GM18951 (cell line): Measurements from ENCODE around the gene DCAF10.

ENCODE experiments used
- POLR2A ChIP-seq: IDR thresholded peaks from 4 replicates; pipeline ENCODE4 v1.6.1; 2011; ENCODE audit warnings: mild to moderate bottlenecking; ENCODE audit not compliant: insufficient read length, insufficient read depth; ENCODE audit errors: extremely low read depth
- in situ Hi-C: fragments of 300-500 bp; cut with MboI; formaldehyde crosslinking; loops from one replicate; pipeline ENCODE4 v1.12.0; 2022; ENCODE audit warnings: low sequenced_read_pairs, mixed read lengths, inconsistent platforms; ENCODE audit not compliant: unreplicated experiment

Gene DCAF10

GRCh38 chr9:37913480-37914153, 113.0 kb downstream of the DCAF10 start:
- no peak for TF ChIP-seq POLR2A
- in situ Hi-C loops = loop anchor here (5.0 to 10.0 kb wide), 2 partner anchors 171 to 449 kb away; no protein-coding TSS in a partner anchor

- TF ChIP-seq POLR2A = no peak
- in situ Hi-C loops = loop anchor here (5.0 to 10.0 kb wide), 2 partner anchors 171 to 448 kb away; no protein-coding TSS in a partner anchor
Measured at GRCh38 chr9:37914154-37914551, 113.6 kb downstream of the DCAF10 start.

- in situ Hi-C loops = loop anchor here (5.0 to 10.0 kb wide), 2 partner anchors 170 to 447 kb away; no protein-coding TSS in a partner anchor
- TF ChIP-seq POLR2A = no peak
Measured at GRCh38 chr9:37914701-37915358, 114.2 kb downstream of the DCAF10 start.

- no peak for TF ChIP-seq POLR2A
- in situ Hi-C loops = loop anchor here (10.0 kb wide), 1 partner anchor 169 kb away; no protein-coding TSS in a partner anchor
Measured at GRCh38 chr9:37915911-37916470, 115.4 kb downstream of the DCAF10 start.

GRCh38 chr9:37916471-37917312, 116.1 kb downstream of the DCAF10 start:
- TF ChIP-seq POLR2A = no peak
- in situ Hi-C loops = loop anchor here (10.0 kb wide), 1 partner anchor 168 kb away; no protein-coding TSS in a partner anchor
